Measurements from ENCODE around the gene FOCAD. TPM values are rescaled to one million over a fixed set of nuclear protein-coding genes. Genes with fewer than 3 reads are reported as not detected.

The FOCAD gene
- total and polyA plus RNA-seq, 7 experiments from 2014 or later: 12.8 to 33.7 (median 18.3) TPM

- Histone ChIP-seq H3K4me1 (ENCODE audit: control insufficient read depth in 2 of 2, insufficient read depth in 2 of 2, low read length in 2 of 2) (peaks cover 0 to 3% of the 10 kb centered on the region in 2 donors), H3K27ac (ENCODE audit: low read depth, low read length) (no peak overlapping the region), H3K4me3 (ENCODE audit: low read length) (no peak overlapping the region), H3K9me3 (ENCODE audit: control insufficient read depth in 2 of 3, low read length in 3 of 3) (no peaks in the 10 kb centered on the region), H3K27me3 (ENCODE audit: control insufficient read depth in 2 of 2, insufficient read depth in 2 of 2, low read length in 2 of 2) (no peaks in the 10 kb centered on the region), H3K36me3 (ENCODE audit: control insufficient read depth in 2 of 3, insufficient read depth in 3 of 3, low read length in 3 of 3) (peaks cover 8 to 50% (median 12%) of the 10 kb centered on the region in 3 experiments)
- ATAC-seq (no peak), DNase-seq (no peak)
- intact Hi-C loops (cut with micrococcal nuclease): loop anchor here in 1 of 2 donors (5.0 kb wide), 1 partner anchor 50 kb away; no protein-coding TSS in a partner anchor
- ChIA-PET CTCF (interaction anchor here (2.6 kb wide), 1 partner anchor 11 kb away, joined by 8 read pairs; no protein-coding TSS in a partner anchor), POLR2A (interaction anchor here (0.5 to 0.8 kb wide), 2 partner anchors 10 to 977 kb away, joined by 3 read pairs; no protein-coding TSS in a partner anchor)
- Mint-ChIP-seq H3K36me3 (peaks cover 11 to 81% (median 63%) of the 10 kb centered on the region in 5 donors), H3K27me3 (no peaks in the 10 kb centered on the region), H3K4me3 (no peak overlapping the region), H3K4me1 (peaks cover 0 to 33% (median 19%) of the 10 kb centered on the region in 7 donors), H3K27ac (peak overlapping the region in 3 of 9 donors; percentile 13 to 32 (median 17)), H3K9me3 (peaks cover 0 to 2% (median 0%) of the 10 kb centered on the region in 11 donors)
Measured at GRCh38 chr9:21016701-21017491, 332.8 kb downstream of the FOCAD start.

- H3K27me3 ChIP-seq (ENCODE audit: control insufficient read depth in 2 of 2, insufficient read depth in 2 of 2, low read length in 2 of 2): no peaks in the 10 kb centered on the region
- no peaks in the 10 kb centered on the region for H3K9me3 ChIP-seq (ENCODE audit: control insufficient read depth in 2 of 3, low read length in 3 of 3)
- no peak overlapping the region for H3K27ac ChIP-seq (ENCODE audit: low read depth, low read length)
- Mint-ChIP-seq H3K36me3 (peaks cover 11 to 80% (median 62%) of the 10 kb centered on the region in 5 donors), H3K27ac (no peak overlapping the region), H3K27me3 (no peaks in the 10 kb centered on the region), H3K4me1 (peaks cover 0 to 36% (median 19%) of the 10 kb centered on the region in 7 donors), H3K4me3 (no peak overlapping the region), H3K9me3 (peaks cover 0 to 8% (median 0%) of the 10 kb centered on the region in 11 donors)
- peaks cover 8 to 38% (median 12%) of the 10 kb centered on the region in 3 experiments for H3K36me3 ChIP-seq (ENCODE audit: control insufficient read depth in 2 of 3, insufficient read depth in 3 of 3, low read length in 3 of 3)
- POLR2A ChIA-PET: interaction anchor here (0.8 kb wide), 1 partner anchor 9 kb away, joined by 3 read pairs; no protein-coding TSS in a partner anchor
- peaks cover 0 to 3% of the 10 kb centered on the region in 2 donors for H3K4me1 ChIP-seq (ENCODE audit: control insufficient read depth in 2 of 2, insufficient read depth in 2 of 2, low read length in 2 of 2)
- no peak overlapping the region for H3K4me3 ChIP-seq (ENCODE audit: low read length)
- intact Hi-C loops (cut with micrococcal nuclease): loop anchor here in 1 of 2 donors (5.0 kb wide), 1 partner anchor 49 kb away; no protein-coding TSS in a partner anchor
- DNase-seq (no peak), ATAC-seq (no peak)
- CTCF ChIA-PET: interaction anchor here (2.6 kb wide), 1 partner anchor 10 kb away, joined by 8 read pairs; no protein-coding TSS in a partner anchor
Measured at GRCh38 chr9:21018177-21018576, 334.1 kb downstream of the FOCAD start.

GRCh38 chr9:21023861-21024260, 339.8 kb downstream of the FOCAD start:
- H3K27ac ChIP-seq (ENCODE audit: low read depth, low read length): no peak overlapping the region
- ChIA-PET POLR2A (interaction anchor here (0.7 kb wide), 1 partner anchor 44 kb away, joined by 4 read pairs; no protein-coding TSS in a partner anchor), CTCF (no interaction called here)
- intact Hi-C loops (cut with micrococcal nuclease): no loop called here
- no peaks in the 10 kb centered on the region for H3K9me3 ChIP-seq (ENCODE audit: control insufficient read depth in 2 of 3, low read length in 3 of 3)
- Mint-ChIP-seq H3K27ac (peak overlapping the region in 1 of 9 donors; percentile 45), H3K27me3 (no peaks in the 10 kb centered on the region), H3K4me3 (peak overlapping the region in 2 of 10 donors; percentile 6 to 34), H3K9me3 (peaks cover 0 to 11% (median 0%) of the 10 kb centered on the region in 11 donors), H3K4me1 (peaks cover 6 to 56% (median 49%) of the 10 kb centered on the region in 7 donors), H3K36me3 (peaks cover 16 to 70% (median 57%) of the 10 kb centered on the region in 5 donors)
- ATAC-seq (peak; percentile 31), DNase-seq (no peak)
- peaks cover 0 to 12% (median 4%) of the 10 kb centered on the region in 3 experiments for H3K36me3 ChIP-seq (ENCODE audit: control insufficient read depth in 2 of 3, insufficient read depth in 3 of 3, low read length in 3 of 3)
- H3K4me1 ChIP-seq (ENCODE audit: control insufficient read depth in 2 of 2, insufficient read depth in 2 of 2, low read length in 2 of 2): peaks cover 0 to 3% of the 10 kb centered on the region in 2 donors
- no peaks in the 10 kb centered on the region for H3K27me3 ChIP-seq (ENCODE audit: control insufficient read depth in 2 of 2, insufficient read depth in 2 of 2, low read length in 2 of 2)
- H3K4me3 ChIP-seq (ENCODE audit: low read length): no peak overlapping the region

- peaks cover 16 to 48% (median 39%) of the 10 kb centered on the region in 5 donors for H3K36me3 Mint-ChIP-seq
- Histone ChIP-seq H3K4me3 (ENCODE audit: low read length) (no peak overlapping the region), H3K9me3 (ENCODE audit: control insufficient read depth in 2 of 3, low read length in 3 of 3) (no peaks in the 10 kb centered on the region), H3K27me3 (ENCODE audit: control insufficient read depth in 2 of 2, insufficient read depth in 2 of 2, low read length in 2 of 2) (no peaks in the 10 kb centered on the region), H3K27ac (ENCODE audit: low read depth, low read length) (no peak overlapping the region), H3K36me3 (ENCODE audit: control insufficient read depth in 2 of 3, insufficient read depth in 3 of 3, low read length in 3 of 3) (peaks cover 0 to 12% (median 0%) of the 10 kb centered on the region in 3 experiments), H3K4me1 (ENCODE audit: control insufficient read depth in 2 of 2, insufficient read depth in 2 of 2, low read length in 2 of 2) (peaks cover 7 to 15% of the 10 kb centered on the region in 2 donors)
- H3K4me1 Mint-ChIP-seq: peaks cover 7 to 44% (median 27%) of the 10 kb centered on the region in 7 donors
- ChIA-PET POLR2A (interaction anchor here (0.8 to 1.2 kb wide), 2 partner anchors 10 to 37 kb away, joined by 3 read pairs; no protein-coding TSS in a partner anchor), CTCF (interaction anchor here (1.9 kb wide), 1 partner anchor 9 kb away, joined by 8 read pairs; no protein-coding TSS in a partner anchor)
- DNase-seq (no peak), ATAC-seq (no peak)
- H3K4me3 Mint-ChIP-seq: peak overlapping the region in 2 of 10 donors; percentile 9 to 14
- peak overlapping the region in 2 of 9 donors; percentile 21 to 63 for H3K27ac Mint-ChIP-seq
- H3K27me3 Mint-ChIP-seq: no peaks in the 10 kb centered on the region
- intact Hi-C loops (cut with micrococcal nuclease): no loop called here
- H3K9me3 Mint-ChIP-seq: peaks cover 0 to 7% (median 0%) of the 10 kb centered on the region in 11 donors
Measured at GRCh38 chr9:21027295-21027694, 343.2 kb downstream of the FOCAD start.

- intact Hi-C loops (cut with micrococcal nuclease): no loop called here
- H3K4me1 ChIP-seq (ENCODE audit: control insufficient read depth in 2 of 2, insufficient read depth in 2 of 2, low read length in 2 of 2): peaks cover 12 to 16% of the 10 kb centered on the region in 2 donors
- no peak overlapping the region for H3K27ac ChIP-seq (ENCODE audit: low read depth, low read length)
Measured at GRCh38 chr9:21028466-21028865, 344.4 kb downstream of the FOCAD start.

GRCh38 chr9:21029661-21030060, 345.6 kb downstream of the FOCAD start:
- Mint-ChIP-seq H3K27ac (no peak overlapping the region), H3K27me3 (no peaks in the 10 kb centered on the region), H3K4me3 (no peak overlapping the region), H3K4me1 (peaks cover 16 to 55% (median 40%) of the 10 kb centered on the region in 7 donors), H3K9me3 (peaks cover 0 to 8% (median 0%) of the 10 kb centered on the region in 11 donors), H3K36me3 (peaks cover 20 to 29% (median 21%) of the 10 kb centered on the region in 5 donors)
- CTCF ChIA-PET: no interaction called here
- Histone ChIP-seq H3K4me3 (ENCODE audit: low read length) (no peak overlapping the region), H3K9me3 (ENCODE audit: control insufficient read depth in 2 of 3, low read length in 3 of 3) (no peaks in the 10 kb centered on the region), H3K27ac (ENCODE audit: low read depth, low read length) (peak overlapping the region; percentile 24), H3K4me1 (ENCODE audit: control insufficient read depth in 2 of 2, insufficient read depth in 2 of 2, low read length in 2 of 2) (peaks cover 12 to 16% of the 10 kb centered on the region in 2 donors), H3K27me3 (ENCODE audit: control insufficient read depth in 2 of 2, insufficient read depth in 2 of 2, low read length in 2 of 2) (no peaks in the 10 kb centered on the region), H3K36me3 (ENCODE audit: control insufficient read depth in 2 of 3, insufficient read depth in 3 of 3, low read length in 3 of 3) (peaks cover 0 to 12% (median 0%) of the 10 kb centered on the region in 3 experiments)
- intact Hi-C loops (cut with micrococcal nuclease): loop anchor here (2.0 to 10.0 kb wide), 8 partner anchors 31 to 1977 kb away; partner anchors contain the start of genes DENND4C (in 1 of the 2) and KLHL9 (in 1 of the 2)
- POLR2A ChIA-PET: interaction anchor here (1.0 to 2.4 kb wide), 4 partner anchors 28 to 346 kb away, joined by 3 to 9 read pairs (median 4); partner anchors contain the start of gene FOCAD
- ATAC-seq (no peak), DNase-seq (no peak)

More at GRCh38 chr9:21028466-21028865, 344.4 kb downstream of the FOCAD start:
- Histone ChIP-seq H3K27me3 (ENCODE audit: control insufficient read depth in 2 of 2, insufficient read depth in 2 of 2, low read length in 2 of 2) (no peaks in the 10 kb centered on the region), H3K4me3 (ENCODE audit: low read length) (no peak overlapping the region), H3K9me3 (ENCODE audit: control insufficient read depth in 2 of 3, low read length in 3 of 3) (no peaks in the 10 kb centered on the region), H3K36me3 (ENCODE audit: control insufficient read depth in 2 of 3, insufficient read depth in 3 of 3, low read length in 3 of 3) (peaks cover 0 to 12% (median 0%) of the 10 kb centered on the region in 3 experiments)
- ChIA-PET CTCF (interaction anchor here (1.9 kb wide), 1 partner anchor 11 kb away, joined by 8 read pairs; no protein-coding TSS in a partner anchor), POLR2A (no interaction called here)
- H3K9me3 Mint-ChIP-seq: peaks cover 0 to 7% (median 0%) of the 10 kb centered on the region in 11 donors
- no peaks in the 10 kb centered on the region for H3K27me3 Mint-ChIP-seq
- H3K4me3 Mint-ChIP-seq: peak overlapping the region in 3 of 10 donors; percentile 14 to 32 (median 19)
- H3K4me1 Mint-ChIP-seq: peaks cover 19 to 55% (median 38%) of the 10 kb centered on the region in 7 donors
- DNase-seq (no peak), ATAC-seq (peak; percentile 6)
- H3K36me3 Mint-ChIP-seq: peaks cover 16 to 39% (median 30%) of the 10 kb centered on the region in 5 donors
- H3K27ac Mint-ChIP-seq: peak overlapping the region in 3 of 9 donors; percentile 29 to 82 (median 29)
